Erythroblast (primary cell): ENCODE measurements around the gene SNCAIP.

Source experiments
- GATA1 ChIP-seq: IDR thresholded peaks from 2 replicates; pipeline ENCODE4 v1.6.1; 2011; ENCODE audit warnings: low read depth, mild to moderate bottlenecking, control low read depth, low read length, moderate library complexity
- POLR2A ChIP-seq: IDR thresholded peaks from 2 replicates; pipeline ENCODE4 v1.6.1; 2011; ENCODE audit warnings: mild to moderate bottlenecking, low read length

GRCh38 chr5:122296871-122297270 is 15.2 kb upstream of the SNCAIP start:
- no peak for TF ChIP-seq POLR2A
- TF ChIP-seq GATA1 = no peak
